Esophagus muscularis mucosa (tissue), 4 donors: ENCODE results near the gene TMEM220. TPM values are rescaled to one million over a fixed set of nuclear protein-coding genes. Genes with fewer than 3 reads are reported as not detected.
A peak's percentile ranks its signal among the peaks of the same experiment; 100 is the strongest.
"Not testable (repeated sequence)": the region's sequence is repeated elsewhere in the genome, so short reads cannot be mapped to it uniquely, and the experiment has no call there.

ENCODE experiments used
- DNase-seq: peaks from one replicate; pipeline ENCODE4 v3.0.0-alpha.2; 2017; ENCODE audit errors: extremely low spot score
- H3K27ac ChIP-seq, 4 donors: fragments of 200-600 bp; sonication (generic); replicated peaks in 1 of 4; 1 replicate in 3 of 4; 2 replicates in 1 of 4; pipeline ENCODE4 v1.5.1; 2016 to 2019; ENCODE audit warnings: mild to moderate bottlenecking in 1 of 4
- H3K27me3 ChIP-seq, 4 donors: fragments of 200-600 bp; sonication (generic); one replicate each; pipeline versions ENCODE4 v1.5.1 to v1.6.0; 2016 to 2019
- H3K36me3 ChIP-seq, 4 donors: fragments of 200-600 bp; sonication (generic); one replicate each; pipeline ENCODE4 v1.5.1; 2016 to 2019
- H3K4me1 ChIP-seq, 4 donors: fragments of 200-600 bp; sonication (generic); one replicate each; pipeline ENCODE4 v1.5.1; 2016 to 2019
- H3K4me3 ChIP-seq, 4 donors: fragments of 200-600 bp; sonication (generic); 1 replicate in 2 of 4; 2 replicates in 2 of 4; pipeline ENCODE4 v1.5.1; 2016 to 2019; ENCODE audit warnings: mild to moderate bottlenecking in 4 of 4, moderate library complexity in 1 of 4
- H3K9me3 ChIP-seq, 4 donors: fragments of 200-600 bp; sonication (generic); 1 replicate in 3 of 4; 2 replicates in 1 of 4; pipeline ENCODE4 v1.5.1; 2016 to 2019
- CTCF ChIP-seq, 3 experiments: fragments of 200-600 bp in 2 of 3; fragments of 450-650 bp in 1 of 3; sonication (generic) in 2 of 3; IDR thresholded peaks; one replicate each; pipeline ENCODE4 v1.5.1; 2017 to 2019; ENCODE audit warnings: antibody characterized with exemption in 3 of 3, mild to moderate bottlenecking in 2 of 3, moderate library complexity in 1 of 3
- EP300 ChIP-seq: sonication (generic); formaldehyde crosslinking; IDR thresholded peaks from one replicate; pipeline ENCODE4 v1.6.1; 2017; ENCODE audit warnings: antibody characterized with exemption
- POLR2A ChIP-seq: fragments of 450-650 bp; IDR thresholded peaks from one replicate; pipeline ENCODE4 v1.6.1; 2017; ENCODE audit warnings: antibody characterized with exemption, moderate library complexity, mild to moderate bottlenecking, low read depth
- POLR2AphosphoS5 ChIP-seq, 2 donors: sonication (generic); formaldehyde crosslinking; IDR thresholded peaks; one replicate each; pipeline ENCODE4 v1.6.1; 2017; ENCODE audit warnings: antibody characterized with exemption in 2 of 2
- WGBS: methylation state at CpG from one replicate; pipeline ENCODE4 v1.1.5; 2018; 5-methylcytosine and 5-hydroxymethylcytosine counted together
- intact Hi-C: fragments of 100-400 bp; cut with DNase I; formaldehyde crosslinking; loops from one replicate; pipeline ENCODE4 v1.15.1; 2023
- total RNA-seq, 4 donors: library from RNA; depleted of rRNA; stranded (reverse); fragments of >200 nt; gene quantifications; one replicate each; pipeline versions ENCODE4 v1.1.0 to v1.2.1, GENCODE V29; 2016

Gene TMEM220
- total RNA-seq, 4 donors from 2014 or later = 7.5 to 15.4 (median 11.1) TPM

- intact Hi-C loops = no loop called here
These were observed 5.4 kb upstream of the TMEM220 start for GRCh38 chr17:10735251-10735650.

GRCh38 chr17:10733666-10734065, 3.8 kb upstream of the TMEM220 start:
- intact Hi-C loops = no loop called here

More at GRCh38 chr17:10735251-10735650, 5.4 kb upstream of the TMEM220 start:
- TF ChIP-seq POLR2A (no peak), CTCF (IDR thresholded peaks at IDR 0.05) (no peak), EP300 (no peak), POLR2AphosphoS5 (IDR thresholded peaks at IDR 0.05) (no peak)
- H3K27me3 ChIP-seq = no peaks in the 10 kb centered on the region
- no peak overlapping the region for H3K27ac ChIP-seq
- no peak overlapping the region for H3K4me3 ChIP-seq
- peaks cover 6 to 20% (median 14%) of the 10 kb centered on the region in 4 donors for H3K4me1 ChIP-seq
- DNase-seq = no peak
- WGBS = 80% methylated on average over 2 of the region's 2 CpGs
- no peaks in the 10 kb centered on the region for H3K9me3 ChIP-seq
- H3K36me3 ChIP-seq = no peaks in the 10 kb centered on the region

GRCh38 chr17:10732121-10732520, 2.3 kb upstream of the TMEM220 start:
- DNase-seq, H3K27ac ChIP-seq, H3K27me3 ChIP-seq, intact Hi-C loops, H3K9me3 ChIP-seq, H3K4me3 ChIP-seq, H3K36me3 ChIP-seq: not testable (repeated sequence)
- 92% methylated on average over 5 of the region's 6 CpGs for WGBS
- H3K4me1 ChIP-seq = peaks cover 2 to 24% (median 21%) of the 10 kb centered on the region in 4 donors

More at GRCh38 chr17:10733666-10734065, 3.8 kb upstream of the TMEM220 start:
- Histone ChIP-seq H3K4me3 (no peak overlapping the region), H3K27ac (no peak overlapping the region), H3K9me3 (no peaks in the 10 kb centered on the region), H3K27me3 (no peaks in the 10 kb centered on the region), H3K36me3 (no peaks in the 10 kb centered on the region), H3K4me1 (peaks cover 6 to 26% (median 23%) of the 10 kb centered on the region in 4 donors)
- DNase-seq = no peak
- WGBS = 92% methylated on average over 3 of the region's 3 CpGs
- TF ChIP-seq EP300 = no peak
- TF ChIP-seq POLR2AphosphoS5 (IDR thresholded peaks at IDR 0.05) = no peak
- no peak for TF ChIP-seq POLR2A
- no peak for TF ChIP-seq CTCF (IDR thresholded peaks at IDR 0.05)

GRCh38 chr17:10731408-10731879, 1.6 kb upstream of the TMEM220 start:
- no peak for DNase-seq
- peak overlapping the region in 1 of 4 donors; percentile 95 for H3K27ac ChIP-seq
- intact Hi-C loops = no loop called here
- H3K27me3 ChIP-seq = no peaks in the 10 kb centered on the region
- H3K9me3 ChIP-seq = no peaks in the 10 kb centered on the region
- 96% methylated on average over 6 of the region's 6 CpGs for WGBS
- TF ChIP-seq POLR2AphosphoS5 (IDR thresholded peaks at IDR 0.05) = no peak
- no peak for TF ChIP-seq POLR2A
- TF ChIP-seq EP300 = no peak
- H3K4me3 ChIP-seq = no peak overlapping the region
- H3K4me1 ChIP-seq = peaks cover 2 to 23% (median 20%) of the 10 kb centered on the region in 4 donors
- peaks cover 0 to 11% (median 2%) of the 10 kb centered on the region in 4 donors for H3K36me3 ChIP-seq

- H3K9me3 ChIP-seq, intact Hi-C loops, H3K27me3 ChIP-seq: not testable (repeated sequence)
- Histone ChIP-seq H3K27ac (peak overlapping the region; percentile 95 to 96 (median 95)), H3K36me3 (peaks cover 4 to 23% (median 7%) of the 10 kb centered on the region in 4 donors), H3K4me3 (peak overlapping the region; percentile 74 to 82 (median 78)), H3K4me1 (peaks cover 2 to 23% (median 20%) of the 10 kb centered on the region in 4 donors)
- 15% methylated on average over 15 of the region's 15 CpGs for WGBS
- peak; percentile 29 for DNase-seq
These were observed 424 bp upstream of the TMEM220 start for GRCh38 chr17:10730247-10730646.

GRCh38 chr17:10728331-10728892, 1.4 kb downstream of the TMEM220 start:
- Histone ChIP-seq H3K36me3 (peaks cover 4 to 41% (median 17%) of the 10 kb centered on the region in 4 donors), H3K27ac (peak overlapping the region; percentile 95 to 96 (median 95)), H3K4me1 (peaks cover 2 to 23% (median 20%) of the 10 kb centered on the region in 4 donors), H3K27me3 (no peaks in the 10 kb centered on the region), H3K4me3 (no peak overlapping the region), H3K9me3 (no peaks in the 10 kb centered on the region)
- no peak for DNase-seq
- no peak for TF ChIP-seq EP300
- TF ChIP-seq POLR2A = no peak
- no peak for TF ChIP-seq POLR2AphosphoS5 (IDR thresholded peaks at IDR 0.05)
- TF ChIP-seq CTCF (IDR thresholded peaks at IDR 0.05) = no peak
- 92% methylated on average over 10 of the region's 10 CpGs for WGBS
- intact Hi-C loops = loop anchor here (5.0 to 10.0 kb wide), 2 partner anchors 84 to 579 kb away; no protein-coding TSS in a partner anchor
